ENCODE data around the gene ATG16L1.

ATG16L1 gene

GRCh38 chr2:233227346-233227978, 24.0 kb upstream of the ATG16L1 start:
- TF ChIP-seq, protein P1, sequence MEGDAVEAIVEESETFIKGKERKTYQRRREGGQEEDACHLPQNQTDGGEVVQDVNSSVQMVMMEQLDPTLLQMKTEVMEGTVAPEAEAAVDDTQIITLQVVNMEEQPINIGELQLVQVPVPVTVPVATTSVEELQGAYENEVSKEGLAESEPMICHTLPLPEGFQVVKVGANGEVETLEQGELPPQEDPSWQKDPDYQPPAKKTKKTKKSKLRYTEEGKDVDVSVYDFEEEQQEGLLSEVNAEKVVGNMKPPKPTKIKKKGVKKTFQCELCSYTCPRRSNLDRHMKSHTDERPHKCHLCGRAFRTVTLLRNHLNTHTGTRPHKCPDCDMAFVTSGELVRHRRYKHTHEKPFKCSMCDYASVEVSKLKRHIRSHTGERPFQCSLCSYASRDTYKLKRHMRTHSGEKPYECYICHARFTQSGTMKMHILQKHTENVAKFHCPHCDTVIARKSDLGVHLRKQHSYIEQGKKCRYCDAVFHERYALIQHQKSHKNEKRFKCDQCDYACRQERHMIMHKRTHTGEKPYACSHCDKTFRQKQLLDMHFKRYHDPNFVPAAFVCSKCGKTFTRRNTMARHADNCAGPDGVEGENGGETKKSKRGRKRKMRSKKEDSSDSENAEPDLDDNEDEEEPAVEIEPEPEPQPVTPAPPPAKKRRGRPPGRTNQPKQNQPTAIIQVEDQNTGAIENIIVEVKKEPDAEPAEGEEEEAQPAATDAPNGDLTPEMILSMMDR (IDR thresholded peaks at IDR 0.05; ENCODE audit: low read depth, low read length): no peak
- H3K4me3 ChIP-seq (ENCODE audit: low read depth, low read length): no peak overlapping the region

GRCh38 chr2:233228376-233228775, 23.1 kb upstream of the ATG16L1 start:
- H3K4me3 ChIP-seq (ENCODE audit: low read depth, low read length): no peak overlapping the region
- TF ChIP-seq, protein P1 (IDR thresholded peaks at IDR 0.05; ENCODE audit: low read depth, low read length): no peak

DNA sequence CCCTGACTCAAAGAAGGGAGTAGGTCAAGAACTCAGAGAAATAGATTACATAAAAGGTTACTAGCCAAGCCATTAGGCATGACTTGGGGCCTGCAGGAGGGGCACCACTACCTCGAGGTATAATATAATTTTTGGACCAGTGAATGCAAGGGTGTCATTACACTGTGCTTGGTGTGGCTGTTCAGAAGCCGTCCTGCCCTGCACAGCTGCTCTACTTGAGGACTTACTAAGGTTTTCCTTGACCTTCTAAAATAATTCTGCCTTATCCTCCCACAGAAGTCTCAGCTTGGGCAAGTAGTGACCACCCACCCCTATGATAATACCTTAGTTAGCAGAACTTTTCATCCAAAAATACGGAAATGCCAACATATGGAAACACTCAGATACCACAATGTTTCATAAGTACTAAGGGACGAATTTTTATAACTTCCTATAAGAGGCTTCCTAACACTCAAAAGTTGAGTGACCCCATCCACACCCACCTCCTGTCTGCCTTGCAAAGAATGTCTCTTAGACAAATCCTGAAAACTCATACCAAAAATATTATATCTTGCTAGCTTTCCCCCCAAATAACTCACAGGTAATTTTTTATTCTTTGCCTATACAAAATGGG, 17.7 kb upstream of the ATG16L1 start:
- H3K4me3 ChIP-seq (ENCODE audit: low read depth, low read length): no peak overlapping the region
- TF ChIP-seq, protein P1 (IDR thresholded peaks at IDR 0.05; ENCODE audit: low read depth, low read length): no peak

DNA sequence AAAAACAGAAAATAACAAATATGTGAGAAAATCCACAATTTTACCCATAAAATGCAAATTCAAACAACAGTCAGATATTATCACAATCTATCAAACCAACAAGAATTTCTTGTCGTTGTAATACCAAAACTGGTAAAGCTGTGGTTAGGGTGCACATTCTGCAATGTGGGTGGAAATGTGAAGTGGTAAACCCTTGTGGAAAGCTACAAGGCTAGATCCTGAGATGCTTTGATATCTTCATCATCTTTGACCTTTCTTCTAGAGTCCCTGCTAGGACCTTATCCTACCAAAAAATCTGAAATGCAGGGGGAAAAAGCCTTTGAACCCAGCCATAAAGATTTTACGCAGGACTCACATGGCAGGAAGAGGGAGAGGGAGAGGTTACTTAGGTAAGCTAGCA, 17.2 kb upstream of the ATG16L1 start:
- TF ChIP-seq, protein P1 (IDR thresholded peaks at IDR 0.05; ENCODE audit: low read depth, low read length): no peak
- H3K4me3 ChIP-seq (ENCODE audit: low read depth, low read length): no peak overlapping the region

DNA sequence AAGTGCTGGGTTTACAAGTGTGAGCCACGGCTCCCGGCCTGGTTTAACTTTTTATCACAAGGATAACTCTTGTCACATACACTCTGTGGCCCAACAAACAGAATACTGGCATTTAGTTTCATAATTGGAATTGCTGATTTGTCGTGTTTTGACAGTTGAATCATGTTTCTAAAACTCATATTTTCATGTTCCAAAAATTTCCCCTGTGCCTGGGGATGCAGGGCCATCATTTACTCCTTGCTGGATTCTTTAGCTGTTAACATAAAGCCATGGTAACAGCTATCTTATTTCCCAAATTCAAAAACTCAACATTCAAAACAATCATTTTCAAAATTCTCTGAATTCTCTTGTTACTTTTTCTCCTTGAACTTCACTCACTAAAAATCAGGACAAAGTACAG, 16.5 kb upstream of the ATG16L1 start:
- no peak overlapping the region for H3K4me3 ChIP-seq (ENCODE audit: low read depth, low read length)
- TF ChIP-seq, protein P1 (IDR thresholded peaks at IDR 0.05; ENCODE audit: low read depth, low read length): no peak

- no peak overlapping the region for H3K4me3 ChIP-seq (ENCODE audit: low read depth, low read length)
These were observed 15.5 kb upstream of the ATG16L1 start for GRCh38 chr2:233235977-233236376.

More at GRCh38 chr2:233235977-233236376, 15.5 kb upstream of the ATG16L1 start:
- TF ChIP-seq, protein P1 (IDR thresholded peaks at IDR 0.05; ENCODE audit: low read depth, low read length): no peak

Measured in WI38 (cell line).